Suppressor macrophage treated with lipopolysaccharide for 1 hour (primary cell): ENCODE results near the gene ZBTB7C.

Experiments
- DNase-seq, 3 donors: peaks; one replicate each; pipeline ENCODE4 v3.0.0-alpha.2; 2020 to 2022

Gene ZBTB7C

DNA sequence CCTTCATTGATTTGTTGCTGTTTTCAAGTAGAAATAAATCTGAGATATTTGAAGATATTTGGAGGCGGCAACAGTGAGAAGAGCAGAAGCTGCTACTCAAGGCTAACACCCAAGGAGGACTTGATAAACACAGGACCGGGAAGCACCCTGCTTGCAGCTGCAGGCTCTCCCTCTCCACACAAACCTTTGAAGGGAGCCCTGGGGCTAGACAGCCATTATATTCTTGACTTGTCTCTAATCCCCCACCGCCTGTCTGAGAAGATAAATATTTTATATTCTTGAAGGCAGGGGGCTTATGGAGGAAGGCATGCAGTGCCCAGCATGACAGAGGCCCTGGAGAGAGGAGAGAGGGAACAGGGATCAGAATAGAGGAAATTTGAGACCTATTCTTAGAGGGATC, 427.9 kb downstream of the ZBTB7C start:
- DNase-seq = no peak

DNA sequence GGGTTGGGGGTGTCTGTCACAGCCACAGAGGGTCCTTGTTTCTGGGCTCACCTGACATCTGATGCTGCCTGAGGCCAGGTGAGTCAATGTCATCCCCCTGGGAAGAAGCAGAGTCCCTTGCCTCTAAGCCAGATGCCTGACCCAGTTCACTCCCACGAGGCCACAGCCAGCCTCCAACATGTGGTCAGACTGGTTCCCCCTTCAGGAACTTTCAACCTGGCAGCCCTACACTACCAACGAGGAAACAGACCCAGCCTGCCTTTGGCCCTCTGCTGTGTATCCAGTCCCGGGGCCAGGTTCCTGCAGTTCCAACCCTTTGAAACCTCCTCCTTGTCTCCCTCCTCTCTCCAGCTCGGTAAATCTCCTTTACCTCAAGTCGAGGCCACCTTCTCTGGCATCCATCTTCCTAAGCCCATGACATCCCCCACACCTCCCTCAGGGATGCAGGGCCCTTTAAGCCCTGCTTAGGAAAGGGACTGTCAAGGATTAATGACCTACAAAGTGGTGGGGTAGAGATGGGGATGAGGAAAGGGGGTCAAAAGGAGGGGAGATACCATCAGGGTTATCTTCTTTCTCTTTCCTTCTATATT, 429.5 kb downstream of the ZBTB7C start:
- peak in 1 of 3 donors; percentile 17 for DNase-seq

DNA sequence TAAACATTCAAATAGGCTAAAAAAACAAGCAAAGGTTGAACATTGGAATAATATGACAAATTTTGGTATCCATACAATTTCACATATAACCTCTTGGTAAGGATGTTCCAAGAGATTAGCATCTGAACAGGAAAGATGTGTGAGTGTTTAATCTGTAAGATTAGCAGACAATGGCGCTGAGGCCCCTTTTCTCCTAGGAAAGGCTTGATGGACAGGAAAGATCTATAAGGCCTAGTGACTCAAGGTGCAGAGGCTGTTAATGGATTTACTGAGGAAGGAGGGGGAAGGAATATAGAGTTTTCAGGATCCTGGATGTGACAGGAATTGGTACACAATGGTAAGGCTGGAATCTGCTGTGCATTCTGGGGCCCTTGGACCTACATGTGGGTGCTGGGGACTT, 430.6 kb downstream of the ZBTB7C start:
- no peak for DNase-seq

DNA sequence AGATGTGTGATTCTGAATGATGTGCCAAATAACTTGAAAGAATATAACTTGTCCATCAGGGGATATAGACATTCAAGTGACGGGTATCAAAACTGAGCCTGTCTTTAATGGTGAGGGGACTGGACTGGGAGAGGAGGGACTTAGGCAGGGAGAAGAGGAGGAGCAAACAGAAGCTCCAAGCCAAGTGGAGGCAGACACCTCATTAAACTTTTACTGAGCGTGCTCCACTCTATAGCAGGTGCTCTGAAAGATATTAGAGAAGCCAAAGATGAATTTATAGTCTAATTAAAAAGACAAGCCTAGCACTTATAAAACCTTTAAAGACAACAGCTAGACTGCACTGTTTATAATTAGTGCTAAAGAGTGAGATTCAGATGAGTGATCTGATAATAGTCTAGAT, 431.0 kb downstream of the ZBTB7C start:
- DNase-seq = no peak
